Neural progenitor cell (in vitro differentiated cells): ENCODE measurements around the gene CDCA5. TPM values are rescaled to one million over a fixed set of nuclear protein-coding genes. Genes with fewer than 3 reads are reported as not detected.
A peak's percentile ranks its signal among the peaks of the same experiment; 100 is the strongest.

ENCODE experiments used
- DNase-seq: peaks from one replicate; pipeline ENCODE4 v3.0.0-alpha.2; 2016; ENCODE audit warnings: low spot score
- H2AFZ ChIP-seq: fragments of 200-600 bp; sonication (generic); replicated peaks from 2 replicates; pipeline ENCODE4 v1.6.1; 2016; ENCODE audit warnings: antibody characterized with exemption
- H3F3A ChIP-seq: fragments of 200-600 bp; sonication (generic); 2 replicates; pipeline ENCODE4 v1.6.1; 2016; ENCODE audit warnings: antibody characterized with exemption, low read depth
- H3K27ac ChIP-seq: fragments of 200-600 bp; sonication (generic); 2 replicates; pipeline ENCODE4 v1.5.1; 2016; ENCODE audit warnings: mild to moderate bottlenecking
- H3K27me3 ChIP-seq: fragments of 200-600 bp; sonication (generic); 2 replicates; pipeline ENCODE4 v1.6.1; 2016; ENCODE audit warnings: mild to moderate bottlenecking, moderate library complexity
- H3K36me3 ChIP-seq: fragments of 200-600 bp; sonication (generic); 2 replicates; pipeline ENCODE4 v1.5.1; 2016
- H3K4me1 ChIP-seq: fragments of 200-600 bp; sonication (generic); 2 replicates; pipeline ENCODE4 v1.6.1; 2016; ENCODE audit warnings: mixed run types
- H3K4me2 ChIP-seq: fragments of 200-600 bp; sonication (generic); 2 replicates; pipeline ENCODE4 v1.6.1; 2016
- H3K4me3 ChIP-seq: fragments of 200-600 bp; sonication (generic); 2 replicates; pipeline ENCODE4 v1.5.1; 2016
- H3K79me2 ChIP-seq: fragments of 200-600 bp; sonication (generic); 2 replicates; pipeline ENCODE4 v1.6.1; 2016; ENCODE audit warnings: low read depth
- H3K9ac ChIP-seq: fragments of 200-600 bp; sonication (generic); 2 replicates; pipeline ENCODE4 v1.6.1; 2016
- H3K9me3 ChIP-seq: fragments of 200-600 bp; sonication (generic); 2 replicates; pipeline ENCODE4 v1.5.1; 2016; ENCODE audit warnings: low read depth
- H4K20me1 ChIP-seq: fragments of 200-600 bp; sonication (generic); 2 replicates; pipeline ENCODE4 v1.6.1; 2016; ENCODE audit warnings: low read depth
- H3K27ac Mint-ChIP-seq: 3 replicates; pipeline ENCODE4 v1.8.0; 2021; ENCODE audit warnings: mixed read lengths
- H3K27me3 Mint-ChIP-seq: 2 replicates; pipeline ENCODE4 v1.8.0; 2022; ENCODE audit warnings: low read depth, mild to moderate bottlenecking, inconsistent platforms, moderate library complexity, mixed read lengths; ENCODE audit not compliant: insufficient read depth
- H3K36me3 Mint-ChIP-seq: 3 replicates; pipeline ENCODE4 v1.8.0; 2021; ENCODE audit warnings: mixed read lengths
- H3K4me1 Mint-ChIP-seq: 3 replicates; pipeline ENCODE4 v1.8.0; 2021; ENCODE audit warnings: mixed read lengths
- H3K4me3 Mint-ChIP-seq: 3 replicates; pipeline ENCODE4 v1.8.0; 2021; ENCODE audit warnings: mild to moderate bottlenecking, moderate library complexity, mixed read lengths
- H3K9me3 Mint-ChIP-seq: 3 replicates; pipeline ENCODE4 v1.8.0; 2020; ENCODE audit warnings: mixed read lengths
- CTCF ChIP-seq: fragments of 200-600 bp; sonication (generic); IDR thresholded peaks from 2 replicates; pipeline ENCODE4 v1.5.1; 2017; ENCODE audit warnings: antibody characterized with exemption, mild to moderate bottlenecking
- EZH2 ChIP-seq: fragments of 200-600 bp; sonication (generic); IDR thresholded peaks from 2 replicates; pipeline ENCODE4 v1.6.1; 2017; ENCODE audit warnings: antibody characterized with exemption, mild to moderate bottlenecking, moderate library complexity
- EZH2phosphoT487 ChIP-seq: fragments of 200-600 bp; sonication (generic); IDR thresholded peaks from 2 replicates; pipeline ENCODE4 v1.6.1; 2017; ENCODE audit warnings: antibody characterized with exemption
- total RNA-seq: library from RNA; depleted of rRNA; stranded (reverse); fragments of >200 nt; gene quantifications from 2 replicates; pipeline ENCODE4 v1.2.3, GENCODE V29; 2015; ENCODE audit warnings: low replicate concordance

CDCA5 gene
- total RNA-seq, 1 donor from 2014 or later = 46.7 TPM

- H3K4me2 ChIP-seq = no peak overlapping the region
Measured at GRCh38 chr11:65042891-65043290, 40.9 kb downstream of the CDCA5 start.

GRCh38 chr11:65040847-65041622 lies 42.8 kb downstream of the CDCA5 start, which contains the start of gene SAC3D1:
TSS of gene SAC3D1 (plus strand) at chr11:65041210. CDS start at chr11:65041293, 83 bp downstream.
- H3K9ac ChIP-seq = peak within 1 kb of the TSS; percentile 60
- H3K36me3 ChIP-seq = no peaks in the 10 kb centered on the region
- peaks cover 14% of the 10 kb centered on the region for H3K27me3 Mint-ChIP-seq
- peak within 1 kb of the TSS; percentile 99 for H3K4me2 ChIP-seq
- peak within 1 kb of the TSS; percentile 98 for H2AFZ ChIP-seq
- peaks cover 15% of the 10 kb centered on the region for H3K79me2 ChIP-seq
- H3K9me3 ChIP-seq = no peaks in the 10 kb centered on the region
- peaks cover 9% of the 10 kb centered on the region for H3K4me1 Mint-ChIP-seq
- peak within 1 kb of the TSS; percentile 76 for H3K27ac ChIP-seq
- H3K27me3 ChIP-seq = no peaks in the 10 kb centered on the region
- H3K27ac Mint-ChIP-seq = peak within 1 kb of the TSS; percentile 91
- no peaks in the 10 kb centered on the region for H3K4me1 ChIP-seq
- peak within 1 kb of the TSS; percentile 93 for H3K4me3 Mint-ChIP-seq
- peaks cover 8% of the 10 kb centered on the region for H3F3A ChIP-seq
- H3K4me3 ChIP-seq = peak within 1 kb of the TSS; percentile 76
- TF ChIP-seq CTCF (peak; percentile 6), EZH2 (no peak)
- peaks cover 17% of the 10 kb centered on the region for H4K20me1 ChIP-seq
- no peaks in the 10 kb centered on the region for H3K9me3 Mint-ChIP-seq
- DNase-seq = peak; percentile 92
- H3K36me3 Mint-ChIP-seq = peaks cover 7% of the 10 kb centered on the region

More at GRCh38 chr11:65042891-65043290, 40.9 kb downstream of the CDCA5 start:
- H3K4me3 ChIP-seq = no peak overlapping the region
- Mint-ChIP-seq H3K4me1 (peaks cover 9% of the 10 kb centered on the region), H3K4me3 (peak overlapping the region; percentile 93), H3K27me3 (peaks cover 14% of the 10 kb centered on the region), H3K27ac (no peak overlapping the region), H3K9me3 (no peaks in the 10 kb centered on the region), H3K36me3 (peaks cover 7% of the 10 kb centered on the region)
- DNase-seq = no peak
- no peak overlapping the region for H3K27ac ChIP-seq
- no peaks in the 10 kb centered on the region for H3K9me3 ChIP-seq
- TF ChIP-seq CTCF (no peak), EZH2 (no peak), EZH2phosphoT487 (no peak)
- no peaks in the 10 kb centered on the region for H3K4me1 ChIP-seq
- H2AFZ ChIP-seq = no peak overlapping the region
- peaks cover 15% of the 10 kb centered on the region for H3K79me2 ChIP-seq
- H3F3A ChIP-seq = peaks cover 8% of the 10 kb centered on the region
- no peaks in the 10 kb centered on the region for H3K27me3 ChIP-seq
- H3K9ac ChIP-seq = no peak overlapping the region
- no peaks in the 10 kb centered on the region for H3K36me3 ChIP-seq
- H4K20me1 ChIP-seq = peaks cover 17% of the 10 kb centered on the region

- Mint-ChIP-seq H3K36me3 (peaks cover 7% of the 10 kb centered on the region), H3K4me1 (peaks cover 9% of the 10 kb centered on the region), H3K27me3 (peaks cover 12% of the 10 kb centered on the region), H3K27ac (peak overlapping the region; percentile 91), H3K4me3 (peak overlapping the region; percentile 92), H3K9me3 (no peaks in the 10 kb centered on the region)
- Histone ChIP-seq H3K9ac (no peak overlapping the region), H3F3A (peaks cover 8% of the 10 kb centered on the region), H3K36me3 (no peaks in the 10 kb centered on the region), H2AFZ (peak overlapping the region; percentile 98), H3K4me1 (no peaks in the 10 kb centered on the region), H3K27me3 (no peaks in the 10 kb centered on the region), H3K27ac (no peak overlapping the region), H3K9me3 (no peaks in the 10 kb centered on the region), H3K4me2 (peak overlapping the region; percentile 99), H3K4me3 (peak overlapping the region; percentile 76), H3K79me2 (peaks cover 15% of the 10 kb centered on the region), H4K20me1 (peaks cover 17% of the 10 kb centered on the region)
- no peak for DNase-seq
- TF ChIP-seq CTCF (no peak), EZH2phosphoT487 (no peak), EZH2 (no peak)
Measured at GRCh38 chr11:65040520-65040846, 43.4 kb downstream of the CDCA5 start.
